Ishikawa (cell line): ENCODE results near the gene NIPA2.

ENCODE experiments used
- CEBPB ChIP-seq: IDR thresholded peaks from 2 replicates; pipeline ENCODE4 v1.6.1; 2012
- CREB1 ChIP-seq: IDR thresholded peaks from 2 replicates; pipeline ENCODE4 v1.6.1; 2012; ENCODE audit warnings: low read depth
- EGR1 ChIP-seq: IDR thresholded peaks from 2 replicates; pipeline ENCODE4 v1.6.1; 2012
- EP300 ChIP-seq: IDR thresholded peaks from 2 replicates; pipeline ENCODE4 v1.6.1; 2012; ENCODE audit warnings: borderline replicate concordance
- FOXM1 ChIP-seq: IDR thresholded peaks from 2 replicates; pipeline ENCODE4 v1.6.1; 2012; ENCODE audit warnings: low read depth, borderline replicate concordance
- NFIC ChIP-seq: IDR thresholded peaks from 2 replicates; pipeline ENCODE4 v1.6.1; 2012
- RAD21 ChIP-seq: IDR thresholded peaks from 2 replicates; pipeline ENCODE4 v1.6.1; 2012; ENCODE audit warnings: low read depth
- REST ChIP-seq: IDR thresholded peaks from 2 replicates; pipeline ENCODE4 v1.6.1; 2012; ENCODE audit warnings: low read depth, mild to moderate bottlenecking
- TAF1 ChIP-seq: IDR thresholded peaks from 2 replicates; pipeline ENCODE4 v1.6.1; 2012; ENCODE audit warnings: low read depth, mild to moderate bottlenecking
- TCF12 ChIP-seq: IDR thresholded peaks from 2 replicates; pipeline ENCODE4 v1.6.1; 2012; ENCODE audit warnings: low read depth
- TEAD4 ChIP-seq: IDR thresholded peaks from 2 replicates; pipeline ENCODE4 v1.6.1; 2012
- YY1 ChIP-seq: IDR thresholded peaks from 2 replicates; pipeline ENCODE4 v1.6.1; 2012; ENCODE audit warnings: low read depth
- ZBTB7A ChIP-seq: IDR thresholded peaks from 2 replicates; pipeline ENCODE4 v1.6.1; 2012; ENCODE audit warnings: low read depth
- TF ChIP-seq, protein P1 (sequence below): IDR thresholded peaks from 2 replicates; pipeline ENCODE4 v1.6.1; 2012
- TF ChIP-seq, protein P2 (sequence below): IDR thresholded peaks from 2 replicates; pipeline ENCODE4 v1.6.1; 2012

NIPA2 gene

GRCh38 chr15:22827125-22827524 is 11.3 kb upstream of the NIPA2 start:
- no peak for TF ChIP-seq REST
- TF ChIP-seq, protein P1, sequence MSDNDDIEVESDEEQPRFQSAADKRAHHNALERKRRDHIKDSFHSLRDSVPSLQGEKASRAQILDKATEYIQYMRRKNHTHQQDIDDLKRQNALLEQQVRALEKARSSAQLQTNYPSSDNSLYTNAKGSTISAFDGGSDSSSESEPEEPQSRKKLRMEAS, result no peak

- no peak for TF ChIP-seq YY1
Observed at GRCh38 chr15:22831473-22831872, 7.0 kb upstream of the NIPA2 start.

DNA sequence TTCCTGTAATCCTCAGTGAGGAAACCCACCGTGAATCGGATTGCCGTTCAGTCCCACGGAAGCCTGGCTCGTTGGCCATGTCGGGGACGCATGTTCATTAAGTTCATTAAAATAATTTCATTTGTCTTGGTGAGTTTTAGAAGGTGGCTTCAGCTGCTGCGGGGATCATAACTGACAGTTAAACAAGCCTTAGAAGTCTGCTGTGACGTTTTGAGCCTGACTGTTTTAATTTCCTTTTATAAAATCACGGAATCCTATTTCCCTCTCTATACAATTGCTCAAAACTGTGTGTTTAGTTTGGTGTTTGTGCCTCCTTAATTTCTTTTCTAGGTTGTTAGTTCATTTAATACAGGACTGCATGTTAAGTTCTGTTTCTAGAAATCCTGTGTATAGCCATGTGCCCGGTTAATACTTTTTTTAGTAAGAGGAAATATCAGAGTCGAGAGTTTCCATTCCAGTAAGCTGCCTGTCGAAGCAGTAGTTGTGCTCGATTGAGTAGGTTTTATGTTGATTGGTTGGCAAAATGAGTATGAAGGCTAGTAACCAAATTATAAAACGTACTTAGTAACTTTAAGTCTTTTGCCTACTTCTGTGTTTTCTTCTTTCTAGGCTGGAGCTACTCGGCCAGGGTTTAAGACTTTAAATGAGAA is 705 bp downstream of the NIPA2 start:
- TF ChIP-seq TAF1 (no peak), FOXM1 (no peak), REST (no peak), EGR1 (no peak), YY1 (no peak), ZBTB7A (no peak), CEBPB (no peak), TEAD4 (no peak), EP300 (no peak), TCF12 (no peak), CREB1 (no peak), NFIC (no peak), RAD21 (no peak)
- TF ChIP-seq, protein P2, sequence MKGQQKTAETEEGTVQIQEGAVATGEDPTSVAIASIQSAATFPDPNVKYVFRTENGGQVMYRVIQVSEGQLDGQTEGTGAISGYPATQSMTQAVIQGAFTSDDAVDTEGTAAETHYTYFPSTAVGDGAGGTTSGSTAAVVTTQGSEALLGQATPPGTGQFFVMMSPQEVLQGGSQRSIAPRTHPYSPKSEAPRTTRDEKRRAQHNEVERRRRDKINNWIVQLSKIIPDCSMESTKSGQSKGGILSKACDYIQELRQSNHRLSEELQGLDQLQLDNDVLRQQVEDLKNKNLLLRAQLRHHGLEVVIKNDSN, result no peak
- TF ChIP-seq, protein P1, result no peak

GRCh38 chr15:22844421-22845288 is 6.2 kb downstream of the NIPA2 start:
- TF ChIP-seq REST (no peak), EP300 (no peak), TEAD4 (no peak)

- TF ChIP-seq CEBPB (0 out of 2 replicates have a peak, but pooled peaks have one; percentile 7), ZBTB7A (no peak), EP300 (no peak), YY1 (no peak)
Observed at GRCh38 chr15:22845289-22845900, 6.9 kb downstream of the NIPA2 start.
